ENCODE measurements around the gene ACTR1A. TPM values are rescaled to one million over a fixed set of nuclear protein-coding genes. Genes with fewer than 3 reads are reported as not detected.

The ACTR1A gene
- total and polyA plus RNA-seq, 12 donors: 68.1 to 154 (median 106) TPM

- Histone ChIP-seq H3K27ac (peak overlapping the region; percentile 30 to 96 (median 83)), H3K4me3 (peak overlapping the region; percentile 46 to 96 (median 76)), H3K9me3 (replicated peaks in 1 of 3) (no peaks in the 10 kb centered on the region), H3K36me3 (replicated peaks in 1 of 2) (no peaks in the 10 kb centered on the region), H3K4me1 (replicated peaks in 1 of 2) (peaks cover 4 to 29% of the 10 kb centered on the region in 2 donors), H3K27me3 (no peaks in the 10 kb centered on the region)
- 0 to 1% (median 0%) methylated on average over 2 to 104 of the region's 104 CpGs for WGBS, 4 donors
- DNase-seq: peak; percentile 75 to 89 (median 82)
- TF ChIP-seq CTCF (IDR thresholded peaks at IDR 0.05): no peak
- peak; percentile 41 to 76 for TF ChIP-seq POLR2A (IDR thresholded peaks at IDR 0.05)
- intact Hi-C loops (cut with DNase I): no loop called here
These were observed 52.0 kb downstream of the ACTR1A start for GRCh38 chr10:102450374-102451104.

- Histone ChIP-seq H3K27me3 (no peaks in the 10 kb centered on the region), H3K27ac (peak overlapping the region in 4 of 5 donors; percentile 80 to 96 (median 85)), H3K4me1 (replicated peaks in 1 of 2) (peaks cover 4 to 29% of the 10 kb centered on the region in 2 donors), H3K4me3 (peak overlapping the region; percentile 46 to 96 (median 76)), H3K36me3 (replicated peaks in 1 of 2) (no peaks in the 10 kb centered on the region), H3K9me3 (replicated peaks in 1 of 3) (no peaks in the 10 kb centered on the region)
- intact Hi-C loops (cut with DNase I): no loop called here
- TF ChIP-seq CTCF (IDR thresholded peaks at IDR 0.05) (no peak), POLR2A (IDR thresholded peaks at IDR 0.05) (no peak)
- no peak for DNase-seq
- 0 to 1% (median 0%) methylated on average over 5 to 11 of the region's 11 CpGs for WGBS, 4 donors
These were observed 52.5 kb downstream of the ACTR1A start for GRCh38 chr10:102450124-102450373.

GRCh38 chr10:102449321-102450123 is 53.0 kb downstream of the ACTR1A start:
- peak; percentile 77 to 92 (median 87) for DNase-seq
- Histone ChIP-seq H3K27ac (peak overlapping the region in 4 of 5 donors; percentile 80 to 96 (median 85)), H3K4me1 (replicated peaks in 1 of 2) (peaks cover 4 to 29% of the 10 kb centered on the region in 2 donors), H3K27me3 (no peaks in the 10 kb centered on the region), H3K36me3 (replicated peaks in 1 of 2) (no peaks in the 10 kb centered on the region), H3K9me3 (replicated peaks in 1 of 3) (no peaks in the 10 kb centered on the region), H3K4me3 (peak overlapping the region; percentile 46 to 96 (median 76))
- intact Hi-C loops (cut with DNase I): no loop called here
- no peak for TF ChIP-seq POLR2A (IDR thresholded peaks at IDR 0.05)
- no peak for TF ChIP-seq CTCF (IDR thresholded peaks at IDR 0.05)
- 6 to 8% (median 7%) methylated on average over 29 to 30 of the region's 30 CpGs for WGBS, 4 donors

GRCh38 chr10:102444851-102445250 is 57.7 kb downstream of the ACTR1A start:
- 51 to 66% (median 55%) methylated on average over 2 of the region's 2 CpGs for WGBS, 4 donors
- Histone ChIP-seq H3K4me1 (replicated peaks in 1 of 2) (peaks cover 0 to 6% of the 10 kb centered on the region in 2 donors), H3K9me3 (replicated peaks in 1 of 3) (no peaks in the 10 kb centered on the region), H3K27ac (no peak overlapping the region), H3K27me3 (no peaks in the 10 kb centered on the region), H3K4me3 (no peak overlapping the region), H3K36me3 (replicated peaks in 1 of 2) (no peaks in the 10 kb centered on the region)
- no peak for TF ChIP-seq CTCF (IDR thresholded peaks at IDR 0.05)
- no peak for TF ChIP-seq POLR2A (IDR thresholded peaks at IDR 0.05)
- intact Hi-C loops (cut with DNase I): no loop called here
- no peak for DNase-seq

Data from adrenal gland (tissue), 12 donors.